Head of caudate nucleus (tissue), 42 donors: ENCODE data around the gene LEMD3.

ENCODE experiments used
- DNase-seq, 42 donors: peaks; one replicate each; pipeline versions ENCODE4 v3.0.0 to v3.0.0-alpha.2; 2020 to 2021; ENCODE audit warnings: mixed read lengths in 7 of 42
- intact Hi-C: fragments of 100-400 bp; cut with DNase I; formaldehyde crosslinking; loops from one replicate; pipeline ENCODE4 v1.15.0; 2022

The LEMD3 gene

GRCh38 chr12:65199604-65200003 is 30.2 kb downstream of the LEMD3 start:
- intact Hi-C loops, result no loop called here
- no peak for DNase-seq

GRCh38 chr12:65200007-65200665 is 30.8 kb downstream of the LEMD3 start:
- intact Hi-C loops, result no loop called here
- no peak for DNase-seq

GRCh38 chr12:65203376-65203775 is 34.0 kb downstream of the LEMD3 start:
- no peak for DNase-seq
- intact Hi-C loops, result no loop called here

DNA sequence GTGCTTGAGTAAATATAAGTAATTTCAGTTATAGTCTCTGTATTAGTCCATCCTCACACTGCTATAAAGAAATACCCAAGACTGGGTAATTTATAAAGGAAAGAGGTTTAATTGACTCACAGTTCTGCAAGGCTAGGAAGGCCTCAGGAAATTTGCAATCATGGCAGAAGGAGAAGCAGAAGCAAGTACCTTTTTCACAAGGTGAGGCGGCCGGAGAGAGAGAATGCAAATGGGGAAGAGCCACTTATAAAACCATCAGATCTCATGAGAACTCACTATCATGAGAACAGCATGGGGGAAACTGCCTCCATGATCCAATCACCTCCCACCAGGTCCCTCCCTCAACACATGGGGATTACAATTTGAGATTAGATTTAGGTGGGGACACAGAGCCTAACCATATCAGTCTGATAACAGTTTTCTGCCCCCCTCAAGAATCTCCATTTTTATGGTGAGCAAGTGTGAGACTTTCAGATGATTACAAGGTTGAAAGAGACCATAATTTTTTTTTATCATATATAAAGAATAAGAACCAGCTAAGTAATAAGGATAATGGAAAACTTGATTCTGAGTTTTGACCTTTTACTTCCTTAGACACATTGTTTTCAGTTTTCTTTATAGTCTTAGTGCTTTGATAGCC is 35.6 kb downstream of the LEMD3 start:
- intact Hi-C loops, result no loop called here
- DNase-seq, result no peak

DNA sequence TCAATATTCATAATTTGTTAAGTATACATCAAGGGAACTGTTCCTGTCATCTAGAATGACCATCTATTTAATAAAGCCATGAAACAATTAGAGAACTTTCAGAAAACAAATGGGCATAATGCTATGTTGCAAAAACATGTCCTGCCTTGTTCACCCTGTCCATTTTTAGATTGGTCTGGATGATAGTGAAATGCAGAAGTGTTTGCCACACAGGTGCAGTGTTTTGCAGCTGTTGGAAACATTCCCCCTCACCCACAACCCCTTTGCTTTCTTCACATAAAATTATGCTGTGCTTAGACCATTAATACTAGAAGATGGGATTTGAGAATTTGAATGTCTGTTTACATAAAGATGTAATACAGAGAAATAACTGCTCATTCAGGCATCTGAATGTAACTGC is 36.5 kb downstream of the LEMD3 start:
- DNase-seq, result no peak
- intact Hi-C loops, result no loop called here

- no peak for DNase-seq
- intact Hi-C loops, result no loop called here
Measured at GRCh38 chr12:65208125-65208524, 38.7 kb downstream of the LEMD3 start.

GRCh38 chr12:65208964-65209654 is 39.7 kb downstream of the LEMD3 start:
- no peak for DNase-seq
- intact Hi-C loops, result no loop called here

- intact Hi-C loops, result no loop called here
- no peak for DNase-seq
Measured at GRCh38 chr12:65209655-65210043, 40.3 kb downstream of the LEMD3 start.

DNA sequence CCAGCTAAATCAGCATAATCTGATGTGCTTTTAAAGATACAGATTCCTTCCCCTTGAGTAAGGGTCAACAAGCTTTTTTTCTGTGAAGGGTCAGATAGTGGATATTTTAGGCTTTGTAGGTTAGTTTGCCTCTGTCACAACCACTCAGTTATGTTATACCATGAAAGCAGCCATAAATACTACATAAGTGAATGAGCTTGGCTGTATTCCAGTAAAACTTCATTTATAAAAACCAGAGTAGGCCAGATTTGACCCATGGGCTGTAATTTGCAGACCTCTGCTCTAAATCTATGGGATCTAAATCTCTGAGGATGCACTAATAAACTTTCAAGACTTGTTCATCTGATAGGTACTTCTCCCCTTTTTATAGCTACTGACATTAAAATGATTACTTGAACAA is 47.7 kb downstream of the LEMD3 start:
- intact Hi-C loops, result no loop called here
- no peak for DNase-seq

GRCh38 chr12:65220761-65221160 is 51.4 kb downstream of the LEMD3 start:
- no peak for DNase-seq
- intact Hi-C loops, result no loop called here

- intact Hi-C loops, result no loop called here
- no peak for DNase-seq
Measured at GRCh38 chr12:65229441-65229840, 60.1 kb downstream of the LEMD3 start.

- intact Hi-C loops, result no loop called here
Measured at GRCh38 chr12:65232476-65233077, 63.2 kb downstream of the LEMD3 start.

GRCh38 chr12:65237153-65237552 is 67.8 kb downstream of the LEMD3 start:
- intact Hi-C loops, result no loop called here
- no peak for DNase-seq

More at GRCh38 chr12:65232476-65233077, 63.2 kb downstream of the LEMD3 start:
- DNase-seq, result no peak

- no peak for DNase-seq
- intact Hi-C loops, result no loop called here
Measured at GRCh38 chr12:65238609-65239008, 69.2 kb downstream of the LEMD3 start.

DNA sequence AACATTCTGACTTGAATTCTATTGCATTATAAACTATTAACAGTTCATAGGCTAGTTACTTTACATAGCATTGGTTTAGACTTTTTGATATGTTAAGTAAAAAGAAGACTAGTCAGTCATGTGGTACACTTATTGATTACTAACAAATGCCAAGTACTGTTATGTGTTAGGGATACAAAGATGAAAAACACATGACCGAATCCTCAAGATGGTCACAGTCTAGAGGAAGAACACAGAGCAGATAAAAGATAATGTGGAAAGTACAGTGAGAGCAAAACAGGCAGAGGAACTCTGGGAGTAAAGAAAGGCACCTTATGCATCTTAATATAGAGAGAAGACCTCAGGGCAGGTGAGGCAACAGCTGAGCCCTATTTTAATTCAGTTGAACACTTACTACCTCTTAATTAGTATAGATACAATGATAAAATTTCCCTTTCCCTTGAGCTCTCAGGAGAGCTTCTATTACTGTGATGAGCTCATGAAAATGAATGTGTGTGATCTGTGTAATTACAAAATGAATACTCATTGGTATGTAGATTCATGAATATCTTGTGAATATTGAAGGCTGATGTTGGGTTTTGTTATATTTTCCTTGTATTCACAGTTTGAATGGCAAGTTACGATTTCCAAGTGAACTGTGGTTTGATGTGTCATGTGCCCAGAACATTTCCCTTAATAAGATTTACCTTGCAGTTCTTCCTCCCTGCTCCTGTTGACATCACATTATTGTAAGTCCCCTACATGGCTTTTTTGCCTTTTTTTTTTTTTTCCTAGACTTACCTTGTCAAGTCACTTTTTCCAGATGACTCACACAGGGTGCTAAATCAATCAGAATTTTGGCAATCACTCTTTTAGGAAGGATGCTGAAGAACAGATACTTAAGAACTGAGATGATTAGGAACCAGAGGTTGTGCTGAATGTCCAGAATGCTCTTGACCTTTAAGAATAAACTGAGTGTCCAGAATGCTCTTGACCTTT is 79.6 kb downstream of the LEMD3 start:
- intact Hi-C loops, result no loop called here
- no peak for DNase-seq

- intact Hi-C loops, result no loop called here
- no peak for DNase-seq
Measured at GRCh38 chr12:65252515-65252914, 83.1 kb downstream of the LEMD3 start.

GRCh38 chr12:65257986-65258385 is 88.6 kb downstream of the LEMD3 start:
- DNase-seq, result no peak
- intact Hi-C loops, result no loop called here

DNA sequence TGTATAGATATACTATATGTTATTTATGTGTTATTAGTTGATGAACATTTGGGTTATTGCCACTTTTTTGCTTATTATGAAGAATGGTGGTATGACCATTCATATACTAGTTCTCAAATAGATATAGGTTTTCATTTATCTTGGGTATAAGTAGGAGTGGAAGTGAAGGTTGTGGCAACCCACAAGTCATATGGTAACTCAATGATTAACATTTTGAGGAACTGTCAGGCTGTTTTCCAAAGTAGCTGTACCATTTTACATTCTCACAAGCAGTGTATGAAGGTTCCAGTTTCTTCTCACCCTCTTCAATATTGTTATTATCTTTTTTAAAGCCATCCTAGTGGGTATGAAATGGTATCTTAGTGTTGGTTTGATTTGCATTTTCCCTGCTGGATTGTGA is 90.1 kb downstream of the LEMD3 start:
- intact Hi-C loops, result no loop called here
- DNase-seq, result no peak

DNA sequence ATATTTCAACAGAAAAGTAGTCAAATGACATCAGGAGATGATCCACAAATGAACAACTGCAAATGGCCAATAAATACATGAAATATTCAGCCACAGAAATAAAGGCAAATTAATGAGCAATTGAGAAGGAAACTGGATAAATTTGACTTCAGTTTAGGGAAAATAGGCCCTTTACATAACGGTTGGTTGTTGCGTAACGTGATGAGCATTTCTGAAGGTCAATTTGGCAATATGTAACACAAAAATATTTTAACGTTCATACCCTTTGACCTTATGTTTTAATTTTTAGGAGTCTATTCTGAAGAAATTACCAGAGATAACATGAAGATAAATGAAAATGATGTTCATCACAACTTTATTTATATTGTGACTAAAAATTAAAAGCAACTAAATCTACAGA is 94.4 kb downstream of the LEMD3 start:
- intact Hi-C loops, result no loop called here
- no peak for DNase-seq
